NT2/D1 (cell line): ENCODE data around the gene IGF2BP2.

Experiments
- SUZ12 ChIP-seq: IDR thresholded peaks from 2 replicates; pipeline ENCODE4 v1.6.1; 2011; ENCODE audit not compliant: insufficient read length, insufficient read depth; ENCODE audit errors: extremely low read depth
- YY1 ChIP-seq: IDR thresholded peaks from 2 replicates; pipeline ENCODE4 v1.6.1; 2011; ENCODE audit not compliant: insufficient read length, insufficient read depth

DNA sequence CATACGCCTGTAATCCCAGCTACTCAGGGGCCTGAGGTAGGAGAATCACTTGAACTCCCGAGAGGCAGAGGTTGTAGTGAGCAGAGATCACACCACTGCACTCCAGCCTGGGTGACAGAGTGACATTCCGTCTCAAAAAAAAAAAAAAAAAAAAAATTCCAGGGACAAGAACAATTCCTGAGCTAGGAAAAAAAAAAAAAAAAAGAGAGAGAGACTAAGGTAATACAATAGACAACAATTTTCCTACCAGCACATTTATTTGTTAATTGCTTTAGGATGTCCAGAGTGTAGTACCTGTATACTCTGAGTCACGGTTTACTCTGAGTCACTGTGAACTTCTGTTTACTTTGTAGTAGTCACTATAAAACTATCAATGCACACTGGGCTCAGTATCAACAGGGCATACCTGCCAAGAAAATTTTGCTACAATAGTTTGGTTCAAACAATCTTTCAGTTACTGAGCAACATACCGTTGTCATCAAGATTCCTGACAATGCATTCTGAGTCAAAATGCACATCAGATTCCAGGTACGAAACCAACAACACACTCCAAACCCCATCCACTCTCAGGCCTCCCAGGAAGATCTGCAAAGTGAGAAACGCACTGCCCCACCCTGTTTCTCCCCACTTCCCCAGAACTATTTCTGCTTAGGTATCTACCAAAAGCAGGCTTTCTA lies 28.3 kb downstream of the IGF2BP2 start:
- TF ChIP-seq SUZ12 = no peak
- TF ChIP-seq YY1 = no peak
